GM23338 (cell line): ENCODE data around the gene CMYA5. TPM values are rescaled to one million over a fixed set of nuclear protein-coding genes. Genes with fewer than 3 reads are reported as not detected.

ENCODE experiments used
- ATAC-seq: fragments of 200-7000 bp; cut with Tn5 transposase; 3 replicates; pipeline ENCODE4 v1.9.1; 2020
- DNase-seq: peaks from one replicate; pipeline ENCODE4 v3.0.0-alpha.2; 2015; ENCODE audit warnings: low spot score
- H2AFZ ChIP-seq: fragments of 200-600 bp; sonication (generic); 2 replicates; pipeline ENCODE4 v1.8.0; 2016; ENCODE audit warnings: antibody characterized with exemption, mild to moderate bottlenecking, moderate library complexity
- H3F3A ChIP-seq: fragments of 200-600 bp; sonication (generic); replicated peaks from 2 replicates; pipeline ENCODE4 v1.8.0; 2017; ENCODE audit warnings: antibody characterized with exemption, mixed run types, low read depth
- H3K27ac ChIP-seq: fragments of 200-600 bp; sonication (generic); 2 replicates; pipeline ENCODE4 v1.6.1; 2016; ENCODE audit warnings: low read depth
- H3K27me3 ChIP-seq: fragments of 200-600 bp; sonication (generic); 2 replicates; pipeline ENCODE4 v1.8.0; 2016; ENCODE audit warnings: mild to moderate bottlenecking, mixed run types, moderate library complexity; ENCODE audit not compliant: insufficient read depth
- H3K36me3 ChIP-seq: fragments of 200-600 bp; sonication (generic); 2 replicates; pipeline ENCODE4 v1.8.0; 2016; ENCODE audit warnings: mild to moderate bottlenecking; ENCODE audit not compliant: insufficient read depth
- H3K4me1 ChIP-seq: fragments of 200-600 bp; sonication (generic); 2 replicates; pipeline ENCODE4 v1.8.0; 2016; ENCODE audit warnings: mild to moderate bottlenecking, moderate library complexity; ENCODE audit not compliant: insufficient read depth
- H3K4me2 ChIP-seq: fragments of 200-600 bp; sonication (generic); 2 replicates; pipeline ENCODE4 v1.7.1; 2017; ENCODE audit warnings: mixed run types
- H3K4me3 ChIP-seq: fragments of 200-600 bp; sonication (generic); 2 replicates; pipeline ENCODE4 v1.6.1; 2016; ENCODE audit warnings: mixed run types
- H3K79me2 ChIP-seq: fragments of 200-600 bp; sonication (generic); replicated peaks from 2 replicates; pipeline ENCODE4 v1.8.0; 2017; ENCODE audit warnings: mild to moderate bottlenecking; ENCODE audit not compliant: insufficient read depth
- H3K9me2 ChIP-seq: fragments of 200-600 bp; sonication (generic); 2 replicates; pipeline ENCODE4 v1.8.0; 2017; ENCODE audit not compliant: insufficient read depth
- H4K20me1 ChIP-seq: fragments of 200-600 bp; sonication (generic); replicated peaks from 2 replicates; pipeline ENCODE4 v1.8.0; 2017; ENCODE audit warnings: mild to moderate bottlenecking; ENCODE audit not compliant: insufficient read depth
- H3K27ac Mint-ChIP-seq: 2 replicates; pipeline ENCODE4 v1.8.0; 2020; ENCODE audit warnings: inconsistent platforms, mild to moderate bottlenecking, moderate library complexity, mixed read lengths
- H3K27me3 Mint-ChIP-seq: 3 replicates; pipeline ENCODE4 v1.8.0; 2022; ENCODE audit warnings: low read depth, mild to moderate bottlenecking, moderate library complexity, mixed read lengths, inconsistent platforms; ENCODE audit not compliant: insufficient read depth, poor library complexity
- H3K36me3 Mint-ChIP-seq: 3 replicates; pipeline ENCODE4 v1.8.0; 2021; ENCODE audit warnings: low read depth, mild to moderate bottlenecking, inconsistent platforms, moderate library complexity, mixed read lengths
- H3K4me1 Mint-ChIP-seq: 3 replicates; pipeline ENCODE4 v1.8.0; 2020; ENCODE audit warnings: mild to moderate bottlenecking, inconsistent platforms, mixed read lengths
- H3K4me3 Mint-ChIP-seq: 3 replicates; pipeline ENCODE4 v1.8.0; 2021; ENCODE audit warnings: moderate library complexity, mild to moderate bottlenecking, inconsistent platforms, mixed read lengths
- H3K9me3 Mint-ChIP-seq: 3 replicates; pipeline ENCODE4 v1.8.0; 2020; ENCODE audit warnings: moderate library complexity, mild to moderate bottlenecking, inconsistent platforms, mixed read lengths
- EZH2 ChIP-seq: fragments of 200-600 bp; sonication (generic); IDR thresholded peaks from one replicate; pipeline ENCODE4 v1.8.0; 2017; ENCODE audit warnings: antibody characterized with exemption, mild to moderate bottlenecking, low read depth; ENCODE audit not compliant: unreplicated experiment
- EZH2phosphoT487 ChIP-seq: fragments of 200-600 bp; sonication (generic); IDR thresholded peaks from one replicate; pipeline ENCODE4 v1.8.1; 2018; ENCODE audit warnings: antibody characterized with exemption; ENCODE audit not compliant: unreplicated experiment
- JUNB ChIP-seq: IDR thresholded peaks from one replicate; pipeline ENCODE4 v1.6.1; 2016; ENCODE audit warnings: antibody characterized with exemption; ENCODE audit not compliant: unreplicated experiment
- NANOG ChIP-seq: IDR thresholded peaks from 2 replicates; pipeline ENCODE4 v1.6.1; 2016; ENCODE audit warnings: antibody characterized with exemption, borderline replicate concordance
- STAT1 ChIP-seq: IDR thresholded peaks from one replicate; pipeline ENCODE4 v1.6.1; 2016; ENCODE audit warnings: antibody characterized with exemption; ENCODE audit not compliant: unreplicated experiment
- polyA plus RNA-seq: library from polyadenylated mRNA; unstranded; fragments of >200 nt; fragmentation: Nextera tagmentation; extraction: Ambion mirVana; gene quantifications from 2 replicates; pipeline ENCODE4 v1.2.1, GENCODE V29; 2016
- total RNA-seq: library from RNA; depleted of rRNA; stranded (reverse); fragments of >200 nt; shearing (Covaris generic); gene quantifications from 2 replicates; pipeline ENCODE4 v1.2.3, GENCODE V29; 2014
- TF ChIP-seq, protein P1 (sequence below): fragments of 250-450 bp; sonication (Bioruptor Pico); IDR thresholded peaks from 2 replicates; pipeline ENCODE4 v1.5.0; 2020; ENCODE audit warnings: mild to moderate bottlenecking, moderate library complexity
- TF ChIP-seq, protein P2 (sequence below), 2 experiments: fragments of 200-600 bp in 1 of 2; sonication (generic) in 1 of 2; conservative IDR thresholded peaks; 2 replicates each; pipeline versions ENCODE4 v1.5.1 to v1.6.1; 2016 to 2017; ENCODE audit warnings: antibody characterized with exemption in 2 of 2, low read depth in 2 of 2, mild to moderate bottlenecking in 2 of 2, moderate library complexity in 1 of 2

The CMYA5 gene
- total and polyA plus RNA-seq, 2 experiments from 2014 or later = 0.45 to 0.49 TPM

DNA sequence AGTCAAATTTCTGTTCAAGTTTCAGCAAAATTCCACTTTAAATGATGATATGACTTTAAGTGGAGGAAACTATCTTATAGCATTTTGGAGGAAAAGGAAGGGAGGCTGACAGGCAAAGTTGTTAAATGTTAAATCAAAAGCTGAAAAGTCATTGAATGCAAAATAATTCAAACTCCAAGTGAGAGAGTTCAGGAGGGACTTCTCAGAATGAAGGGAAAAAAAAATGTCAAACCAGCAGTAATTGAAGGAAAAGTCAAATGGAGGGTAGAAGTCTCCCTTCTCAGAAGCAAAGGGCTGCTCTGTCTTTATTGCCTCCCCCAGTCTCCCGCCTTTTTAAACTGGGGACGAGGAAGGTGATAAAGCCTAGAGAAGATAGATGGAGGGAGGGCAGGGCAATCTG lies 134.8 kb downstream of the CMYA5 start:
- H4K20me1 ChIP-seq = no peaks in the 10 kb centered on the region
- no peaks in the 10 kb centered on the region for H3K27me3 Mint-ChIP-seq
- DNase-seq (no peak), ATAC-seq (no peak)
- no peaks in the 10 kb centered on the region for H3K4me1 Mint-ChIP-seq
- H3K4me1 ChIP-seq = no peaks in the 10 kb centered on the region
- no peak overlapping the region for H3K4me2 ChIP-seq
- no peak overlapping the region for H3K27ac ChIP-seq
- H3K79me2 ChIP-seq = no peaks in the 10 kb centered on the region
- no peaks in the 10 kb centered on the region; the same call in 2 of the 3 replicates for H3K9me3 Mint-ChIP-seq
- no peak overlapping the region for H3K27ac Mint-ChIP-seq
- no peak overlapping the region for H3K4me3 ChIP-seq
- H3K36me3 Mint-ChIP-seq = no peaks in the 10 kb centered on the region
- no peaks in the 10 kb centered on the region for H3K27me3 ChIP-seq
- no peaks in the 10 kb centered on the region for H3K36me3 ChIP-seq
- no peaks in the 10 kb centered on the region for H3F3A ChIP-seq
- H3K9me2 ChIP-seq = no peaks in the 10 kb centered on the region; the same call in 1 of the 2 replicates
- TF ChIP-seq, protein P1, sequence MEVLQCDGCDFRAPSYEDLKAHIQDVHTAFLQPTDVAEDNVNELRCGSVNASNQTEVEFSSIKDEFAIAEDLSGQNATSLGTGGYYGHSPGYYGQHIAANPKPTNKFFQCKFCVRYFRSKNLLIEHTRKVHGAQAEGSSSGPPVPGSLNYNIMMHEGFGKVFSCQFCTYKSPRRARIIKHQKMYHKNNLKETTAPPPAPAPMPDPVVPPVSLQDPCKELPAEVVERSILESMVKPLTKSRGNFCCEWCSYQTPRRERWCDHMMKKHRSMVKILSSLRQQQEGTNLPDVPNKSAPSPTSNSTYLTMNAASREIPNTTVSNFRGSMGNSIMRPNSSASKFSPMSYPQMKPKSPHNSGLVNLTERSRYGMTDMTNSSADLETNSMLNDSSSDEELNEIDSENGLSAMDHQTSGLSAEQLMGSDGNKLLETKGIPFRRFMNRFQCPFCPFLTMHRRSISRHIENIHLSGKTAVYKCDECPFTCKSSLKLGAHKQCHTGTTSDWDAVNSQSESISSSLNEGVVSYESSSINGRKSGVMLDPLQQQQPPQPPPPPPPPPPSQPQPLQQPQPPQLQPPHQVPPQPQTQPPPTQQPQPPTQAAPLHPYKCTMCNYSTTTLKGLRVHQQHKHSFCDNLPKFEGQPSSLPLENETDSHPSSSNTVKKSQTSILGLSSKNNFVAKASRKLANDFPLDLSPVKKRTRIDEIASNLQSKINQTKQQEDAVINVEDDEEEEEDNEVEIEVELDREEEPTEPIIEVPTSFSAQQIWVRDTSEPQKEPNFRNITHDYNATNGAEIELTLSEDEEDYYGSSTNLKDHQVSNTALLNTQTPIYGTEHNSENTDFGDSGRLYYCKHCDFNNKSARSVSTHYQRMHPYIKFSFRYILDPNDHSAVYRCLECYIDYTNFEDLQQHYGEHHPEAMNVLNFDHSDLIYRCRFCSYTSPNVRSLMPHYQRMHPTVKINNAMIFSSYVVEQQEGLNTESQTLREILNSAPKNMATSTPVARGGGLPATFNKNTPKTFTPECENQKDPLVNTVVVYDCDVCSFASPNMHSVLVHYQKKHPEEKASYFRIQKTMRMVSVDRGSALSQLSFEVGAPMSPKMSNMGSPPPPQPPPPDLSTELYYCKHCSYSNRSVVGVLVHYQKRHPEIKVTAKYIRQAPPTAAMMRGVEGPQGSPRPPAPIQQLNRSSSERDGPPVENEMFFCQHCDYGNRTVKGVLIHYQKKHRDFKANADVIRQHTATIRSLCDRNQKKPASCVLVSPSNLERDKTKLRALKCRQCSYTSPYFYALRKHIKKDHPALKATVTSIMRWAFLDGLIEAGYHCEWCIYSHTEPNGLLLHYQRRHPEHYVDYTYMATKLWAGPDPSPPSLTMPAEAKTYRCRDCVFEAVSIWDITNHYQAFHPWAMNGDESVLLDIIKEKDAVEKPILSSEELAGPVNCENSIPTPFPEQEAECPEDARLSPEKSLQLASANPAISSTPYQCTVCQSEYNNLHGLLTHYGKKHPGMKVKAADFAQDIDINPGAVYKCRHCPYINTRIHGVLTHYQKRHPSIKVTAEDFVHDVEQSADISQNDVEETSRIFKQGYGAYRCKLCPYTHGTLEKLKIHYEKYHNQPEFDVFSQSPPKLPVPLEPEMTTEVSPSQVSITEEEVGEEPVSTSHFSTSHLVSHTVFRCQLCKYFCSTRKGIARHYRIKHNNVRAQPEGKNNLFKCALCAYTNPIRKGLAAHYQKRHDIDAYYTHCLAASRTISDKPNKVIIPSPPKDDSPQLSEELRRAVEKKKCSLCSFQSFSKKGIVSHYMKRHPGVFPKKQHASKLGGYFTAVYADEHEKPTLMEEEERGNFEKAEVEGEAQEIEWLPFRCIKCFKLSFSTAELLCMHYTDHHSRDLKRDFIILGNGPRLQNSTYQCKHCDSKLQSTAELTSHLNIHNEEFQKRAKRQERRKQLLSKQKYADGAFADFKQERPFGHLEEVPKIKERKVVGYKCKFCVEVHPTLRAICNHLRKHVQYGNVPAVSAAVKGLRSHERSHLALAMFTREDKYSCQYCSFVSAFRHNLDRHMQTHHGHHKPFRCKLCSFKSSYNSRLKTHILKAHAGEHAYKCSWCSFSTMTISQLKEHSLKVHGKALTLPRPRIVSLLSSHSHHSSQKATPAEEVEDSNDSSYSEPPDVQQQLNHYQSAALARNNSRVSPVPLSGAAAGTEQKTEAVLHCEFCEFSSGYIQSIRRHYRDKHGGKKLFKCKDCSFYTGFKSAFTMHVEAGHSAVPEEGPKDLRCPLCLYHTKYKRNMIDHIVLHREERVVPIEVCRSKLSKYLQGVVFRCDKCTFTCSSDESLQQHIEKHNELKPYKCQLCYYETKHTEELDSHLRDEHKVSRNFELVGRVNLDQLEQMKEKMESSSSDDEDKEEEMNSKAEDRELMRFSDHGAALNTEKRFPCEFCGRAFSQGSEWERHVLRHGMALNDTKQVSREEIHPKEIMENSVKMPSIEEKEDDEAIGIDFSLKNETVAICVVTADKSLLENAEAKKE = no peak
- no peak overlapping the region for H3K4me3 Mint-ChIP-seq
- peak overlapping the region; percentile 78; the same call in 1 of the 2 replicates for H2AFZ ChIP-seq

DNA sequence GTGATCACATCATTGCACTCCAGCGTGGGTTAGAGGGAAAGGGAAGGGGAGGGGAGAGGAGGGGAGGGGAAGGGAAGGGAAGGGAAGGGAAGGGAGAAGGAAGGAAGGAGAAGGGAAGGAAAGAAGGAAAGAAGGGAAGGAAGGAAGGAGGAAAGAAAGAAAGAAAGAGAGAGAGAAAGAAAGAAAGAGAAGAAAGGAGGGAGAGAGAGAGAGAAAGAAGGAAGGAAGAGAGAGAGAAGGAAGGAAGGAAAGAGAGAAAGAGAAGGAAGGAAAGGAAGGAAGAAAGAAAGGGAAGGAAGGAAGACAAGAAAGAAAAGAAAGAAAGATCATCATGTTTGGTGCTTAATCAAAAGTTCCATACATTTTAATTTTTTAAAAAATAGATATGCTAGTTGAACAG lies 136.2 kb downstream of the CMYA5 start:
- Mint-ChIP-seq H3K4me1 (no peaks in the 10 kb centered on the region), H3K27me3 (no peaks in the 10 kb centered on the region), H3K9me3 (no peaks in the 10 kb centered on the region; the same call in 2 of the 3 replicates), H3K36me3 (no peaks in the 10 kb centered on the region), H3K4me3 (no peak overlapping the region), H3K27ac (no peak overlapping the region)
- Histone ChIP-seq H2AFZ (no peak overlapping the region), H3K79me2 (no peaks in the 10 kb centered on the region), H3K4me3 (no peak overlapping the region), H3K27ac (no peak overlapping the region), H3F3A (no peaks in the 10 kb centered on the region), H3K27me3 (no peaks in the 10 kb centered on the region), H4K20me1 (no peaks in the 10 kb centered on the region), H3K36me3 (no peaks in the 10 kb centered on the region), H3K9me2 (no peaks in the 10 kb centered on the region; the same call in 1 of the 2 replicates), H3K4me1 (no peaks in the 10 kb centered on the region), H3K4me2 (no peak overlapping the region)
- ATAC-seq = no peak
- no peak for DNase-seq
- TF ChIP-seq STAT1 = no peak
- TF ChIP-seq JUNB = no peak
- no peak for TF ChIP-seq EZH2
- TF ChIP-seq, protein P2, sequence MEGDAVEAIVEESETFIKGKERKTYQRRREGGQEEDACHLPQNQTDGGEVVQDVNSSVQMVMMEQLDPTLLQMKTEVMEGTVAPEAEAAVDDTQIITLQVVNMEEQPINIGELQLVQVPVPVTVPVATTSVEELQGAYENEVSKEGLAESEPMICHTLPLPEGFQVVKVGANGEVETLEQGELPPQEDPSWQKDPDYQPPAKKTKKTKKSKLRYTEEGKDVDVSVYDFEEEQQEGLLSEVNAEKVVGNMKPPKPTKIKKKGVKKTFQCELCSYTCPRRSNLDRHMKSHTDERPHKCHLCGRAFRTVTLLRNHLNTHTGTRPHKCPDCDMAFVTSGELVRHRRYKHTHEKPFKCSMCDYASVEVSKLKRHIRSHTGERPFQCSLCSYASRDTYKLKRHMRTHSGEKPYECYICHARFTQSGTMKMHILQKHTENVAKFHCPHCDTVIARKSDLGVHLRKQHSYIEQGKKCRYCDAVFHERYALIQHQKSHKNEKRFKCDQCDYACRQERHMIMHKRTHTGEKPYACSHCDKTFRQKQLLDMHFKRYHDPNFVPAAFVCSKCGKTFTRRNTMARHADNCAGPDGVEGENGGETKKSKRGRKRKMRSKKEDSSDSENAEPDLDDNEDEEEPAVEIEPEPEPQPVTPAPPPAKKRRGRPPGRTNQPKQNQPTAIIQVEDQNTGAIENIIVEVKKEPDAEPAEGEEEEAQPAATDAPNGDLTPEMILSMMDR (conservative IDR thresholded peaks at IDR 0.05; ENCODE audit: low read depth in 2 of 2) = no peak
- TF ChIP-seq NANOG = no peak
- no peak for TF ChIP-seq EZH2phosphoT487
